PFSK-1 (cell line): ENCODE measurements around the gene LRBA.

Source experiments
- FOXP2 ChIP-seq: optimal IDR thresholded peaks from 2 replicates; pipeline ENCODE3; 2011; ENCODE audit warnings: borderline replicate concordance, control low read depth, inconsistent platforms; ENCODE audit not compliant: insufficient read depth; ENCODE audit errors: extremely low read length, extremely low read depth
- POLR2AphosphoS5 ChIP-seq: IDR thresholded peaks from 2 replicates; pipeline ENCODE4 v1.6.1; 2012; ENCODE audit warnings: low read depth, mild to moderate bottlenecking, control low read depth, low read length, moderate library complexity
- SIN3A ChIP-seq: IDR thresholded peaks from 2 replicates; pipeline ENCODE4 v1.6.1; 2012; ENCODE audit warnings: mild to moderate bottlenecking, low read length, moderate library complexity, borderline replicate concordance; ENCODE audit not compliant: insufficient read depth
- TAF1 ChIP-seq: IDR thresholded peaks from 2 replicates; pipeline ENCODE4 v1.6.1; 2012; ENCODE audit warnings: low read length, control low read depth, borderline replicate concordance; ENCODE audit not compliant: insufficient read depth
- TF ChIP-seq, protein P1 (sequence below), 2 experiments: IDR thresholded peaks; 2 replicates each; pipeline versions ENCODE4 v1.6.1 to v1.8.0; 2011 to 2012; ENCODE audit warnings: low read depth in 2 of 2, low read length in 2 of 2, control low read depth in 1 of 2, inconsistent platforms in 1 of 2, mild to moderate bottlenecking in 1 of 2, moderate library complexity in 1 of 2; ENCODE audit not compliant: insufficient read depth in 1 of 2

DNA sequence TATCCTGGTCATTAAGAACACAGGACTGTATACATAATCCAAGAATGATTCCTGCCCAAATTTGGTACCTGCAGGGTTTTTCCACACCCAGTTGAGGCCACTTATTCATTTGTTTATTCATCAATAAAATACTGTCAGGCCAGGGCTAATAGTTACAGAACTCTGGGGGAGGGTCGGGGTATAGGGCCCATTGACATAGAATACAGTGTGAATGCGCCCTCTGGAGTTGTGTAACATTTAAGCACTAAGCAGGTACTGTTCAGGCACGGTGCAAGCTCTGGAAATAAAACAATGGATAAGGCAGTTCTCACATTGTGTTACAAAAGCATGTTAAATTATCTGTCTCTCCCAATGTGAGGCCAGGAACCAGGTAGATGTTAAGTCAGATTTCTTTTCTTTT, 30.8 kb upstream of the LRBA start:
- no peak for TF ChIP-seq POLR2AphosphoS5
- TF ChIP-seq, protein P1, sequence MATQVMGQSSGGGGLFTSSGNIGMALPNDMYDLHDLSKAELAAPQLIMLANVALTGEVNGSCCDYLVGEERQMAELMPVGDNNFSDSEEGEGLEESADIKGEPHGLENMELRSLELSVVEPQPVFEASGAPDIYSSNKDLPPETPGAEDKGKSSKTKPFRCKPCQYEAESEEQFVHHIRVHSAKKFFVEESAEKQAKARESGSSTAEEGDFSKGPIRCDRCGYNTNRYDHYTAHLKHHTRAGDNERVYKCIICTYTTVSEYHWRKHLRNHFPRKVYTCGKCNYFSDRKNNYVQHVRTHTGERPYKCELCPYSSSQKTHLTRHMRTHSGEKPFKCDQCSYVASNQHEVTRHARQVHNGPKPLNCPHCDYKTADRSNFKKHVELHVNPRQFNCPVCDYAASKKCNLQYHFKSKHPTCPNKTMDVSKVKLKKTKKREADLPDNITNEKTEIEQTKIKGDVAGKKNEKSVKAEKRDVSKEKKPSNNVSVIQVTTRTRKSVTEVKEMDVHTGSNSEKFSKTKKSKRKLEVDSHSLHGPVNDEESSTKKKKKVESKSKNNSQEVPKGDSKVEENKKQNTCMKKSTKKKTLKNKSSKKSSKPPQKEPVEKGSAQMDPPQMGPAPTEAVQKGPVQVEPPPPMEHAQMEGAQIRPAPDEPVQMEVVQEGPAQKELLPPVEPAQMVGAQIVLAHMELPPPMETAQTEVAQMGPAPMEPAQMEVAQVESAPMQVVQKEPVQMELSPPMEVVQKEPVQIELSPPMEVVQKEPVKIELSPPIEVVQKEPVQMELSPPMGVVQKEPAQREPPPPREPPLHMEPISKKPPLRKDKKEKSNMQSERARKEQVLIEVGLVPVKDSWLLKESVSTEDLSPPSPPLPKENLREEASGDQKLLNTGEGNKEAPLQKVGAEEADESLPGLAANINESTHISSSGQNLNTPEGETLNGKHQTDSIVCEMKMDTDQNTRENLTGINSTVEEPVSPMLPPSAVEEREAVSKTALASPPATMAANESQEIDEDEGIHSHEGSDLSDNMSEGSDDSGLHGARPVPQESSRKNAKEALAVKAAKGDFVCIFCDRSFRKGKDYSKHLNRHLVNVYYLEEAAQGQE (IDR thresholded peaks at IDR 0.05; ENCODE audit: insufficient read depth in 1 of 2, low read depth in 2 of 2, low read length in 2 of 2) = no peak
- TF ChIP-seq SIN3A = no peak
- TF ChIP-seq FOXP2 = no peak
- TF ChIP-seq TAF1 = no peak
